COR-L47 (cell line): ENCODE results near the gene BFAR.
"Not testable (repeated sequence)": the region's sequence is repeated elsewhere in the genome, so short reads cannot be mapped to it uniquely, and the experiment has no call there.

ENCODE experiments used
- DNase-seq: peaks from one replicate; lab custom pipeline; 2025; lab: John Stamatoyannopoulos, UW

BFAR gene

DNA sequence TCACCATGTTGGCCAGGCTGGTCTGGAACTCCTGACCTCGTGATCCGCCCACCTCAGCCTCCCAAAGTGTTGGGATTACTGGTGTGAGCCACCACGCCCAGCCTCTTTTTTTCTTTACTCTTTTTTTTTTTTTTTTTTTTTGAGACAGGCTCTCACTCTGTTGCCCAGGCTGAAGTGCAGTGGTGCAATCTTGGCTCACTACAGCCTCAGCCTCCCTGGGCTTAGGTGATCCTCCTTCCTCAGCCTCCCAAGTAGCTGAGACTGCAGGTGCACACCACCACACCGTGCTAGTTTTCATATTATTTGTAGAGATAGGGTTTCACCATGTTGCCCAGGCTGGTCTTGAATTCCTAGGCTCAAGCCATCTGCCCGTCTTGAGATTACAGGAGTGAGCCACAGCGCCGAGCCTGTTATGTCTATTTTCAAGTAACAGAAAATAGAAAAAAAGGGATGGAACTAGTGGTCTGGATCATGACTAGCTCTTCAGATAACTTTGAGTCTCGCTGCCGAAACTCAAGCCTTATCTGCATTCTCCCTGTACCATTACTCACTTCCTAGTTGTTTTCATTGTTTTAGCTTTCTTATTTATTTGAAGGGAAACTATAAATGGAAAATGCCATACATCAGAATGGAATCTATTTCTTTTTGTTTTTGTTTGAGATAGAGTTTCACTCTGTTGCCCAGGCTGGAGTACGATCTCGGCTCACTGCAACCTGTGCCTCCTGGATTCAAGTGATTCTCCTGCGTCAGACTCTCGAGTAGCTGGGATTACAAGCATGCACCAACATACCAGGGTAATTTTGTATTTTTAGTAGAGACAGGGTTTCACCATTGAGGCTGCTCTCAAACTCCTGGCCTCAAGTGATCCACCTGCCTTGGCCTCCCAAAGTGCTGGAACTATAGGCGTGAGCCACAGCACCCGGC lies 53.4 kb downstream of the BFAR start:
- DNase-seq = not testable (repeated sequence)

DNA sequence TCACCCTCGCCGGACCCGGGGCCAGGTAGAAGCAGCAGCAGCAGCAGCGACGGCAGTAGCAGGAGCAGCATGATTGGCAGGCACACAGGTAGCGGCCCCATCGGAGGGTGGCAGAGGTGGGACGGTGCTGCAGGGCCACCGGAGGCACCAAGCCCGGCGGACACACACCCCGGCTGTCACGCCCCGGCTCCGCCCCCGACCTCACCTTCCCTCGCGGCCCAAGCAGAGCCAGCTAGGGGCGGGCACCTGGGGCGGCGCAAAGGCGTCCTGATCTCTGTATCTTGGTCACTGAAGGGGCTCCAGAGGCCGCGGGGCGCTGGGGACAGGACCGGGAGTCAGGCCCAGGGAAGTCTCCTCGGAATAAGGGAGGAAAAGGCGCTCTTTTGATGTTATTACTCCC lies 61.4 kb downstream of the BFAR start, which contains the start of gene PLA2G10:
PLA2G10 (minus strand) TSS at position 180 of the 400 bp plus-strand sequence; CDS start at position 101, 79 bp downstream.
- not testable (repeated sequence) for DNase-seq

DNA sequence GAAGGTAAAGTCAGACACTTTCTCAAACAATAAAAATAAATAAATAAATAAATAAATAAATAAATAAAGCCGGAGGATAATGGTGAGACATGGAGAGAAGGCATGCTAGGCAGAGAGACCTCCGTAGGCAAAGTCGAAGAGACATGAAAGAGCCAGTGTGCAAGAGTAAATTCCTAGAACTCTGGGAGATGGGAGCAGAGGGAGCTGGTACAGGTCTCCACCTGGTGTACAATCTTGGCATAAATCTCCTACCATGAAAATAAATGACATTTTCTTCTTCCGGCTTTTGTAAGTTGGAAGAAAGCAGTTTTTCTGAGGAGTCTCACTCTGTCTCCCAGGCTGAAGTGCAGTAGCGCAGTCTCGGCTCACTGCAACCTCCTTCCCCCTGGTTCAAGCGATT lies 69.1 kb downstream of the BFAR start:
- DNase-seq = not testable (repeated sequence)

DNA sequence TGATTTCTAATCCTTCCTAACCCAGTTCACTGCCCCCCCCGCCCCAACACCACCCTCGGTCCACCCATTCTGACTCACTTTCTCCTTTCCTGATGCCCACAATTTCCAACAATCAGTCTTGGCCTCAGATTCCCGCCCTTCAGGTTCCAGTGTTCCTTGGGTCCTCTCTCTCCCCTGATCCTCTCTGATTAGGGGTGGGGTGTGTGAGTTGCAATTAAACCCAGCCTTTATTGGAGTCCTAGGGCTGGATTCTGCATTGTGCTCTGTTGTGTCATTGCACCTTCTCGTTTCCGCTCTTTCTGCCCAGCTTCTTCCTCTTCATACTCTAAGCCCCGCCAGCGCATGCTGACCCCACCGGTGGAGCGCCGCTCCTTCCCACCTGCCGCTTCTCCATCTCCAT lies 69.9 kb downstream of the BFAR start:
- not testable (repeated sequence) for DNase-seq

DNA sequence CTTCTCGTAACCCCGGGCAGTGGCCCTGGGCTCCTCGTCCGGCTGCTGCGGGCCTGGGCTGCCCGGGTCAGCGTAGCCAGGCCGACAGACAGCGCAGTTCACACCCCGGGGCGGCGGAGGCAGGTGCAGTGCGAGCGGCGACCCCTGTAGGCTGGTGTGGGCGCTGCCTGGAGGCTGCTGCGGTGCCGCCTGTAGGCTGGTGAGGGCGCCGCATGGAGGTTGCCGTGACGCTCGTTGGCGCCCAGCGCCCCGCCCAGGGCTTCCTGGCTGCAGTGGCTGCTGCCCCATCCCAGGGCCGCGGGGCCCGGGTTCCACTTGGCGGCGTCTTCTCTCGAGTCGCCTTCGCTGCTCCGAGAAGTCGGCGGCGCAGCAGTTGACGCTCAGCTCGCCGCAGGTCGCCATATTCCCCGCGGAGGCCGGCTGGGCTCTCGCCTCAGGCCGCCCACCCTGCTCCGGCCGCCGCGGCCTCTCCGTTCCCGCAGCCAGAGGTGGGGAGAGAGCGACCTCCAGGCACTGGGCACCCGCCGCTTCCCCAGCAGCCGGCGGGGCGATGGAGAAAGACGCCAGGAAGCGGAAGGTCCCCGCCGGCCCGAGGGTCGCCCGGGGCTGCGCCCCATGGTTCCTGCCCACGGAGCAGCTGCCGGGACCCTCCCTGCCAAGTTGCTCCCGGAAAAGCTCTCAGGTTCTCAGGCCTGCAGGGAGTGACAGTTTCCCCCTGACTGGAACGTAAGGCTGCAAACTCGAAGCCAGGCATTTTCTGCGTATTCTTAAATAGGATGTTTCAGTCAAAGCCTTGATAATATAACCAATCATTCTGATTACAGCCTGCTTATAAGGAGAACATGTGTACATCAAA lies 70.6 kb downstream of the BFAR start, which contains the start of gene NPIPA3:
NPIPA3 (plus strand) TSS at position 256 of the 856 bp plus-strand sequence. CDS start 5,533 bp downstream, outside the sequence.
- DNase-seq = not testable (repeated sequence)
